Right lobe of liver (tissue), 4 donors: ENCODE measurements around the gene BPGM.

ENCODE experiments used
- CTCF ChIP-seq, 4 donors: fragments of 200-600 bp in 3 of 4; fragments of 450-650 bp in 1 of 4; IDR thresholded peaks; one replicate each; pipeline versions ENCODE4 v1.5.1 to v1.8.0; 2016 to 2022; ENCODE audit warnings: antibody characterized with exemption in 4 of 4, mild to moderate bottlenecking in 2 of 4
- POLR2A ChIP-seq: fragments of 450-650 bp; IDR thresholded peaks from one replicate; pipeline ENCODE4 v1.6.1; 2017; ENCODE audit warnings: antibody characterized with exemption, mild to moderate bottlenecking
- donor health status: DM: no; HTN: no; CAD: no.
- donor health status: DM: no; HTN: no; CAD: no.
- donor health status: DM: no; HTN: yes; CAD: no.

GRCh38 chr7:134639683-134640279, 6.9 kb upstream of the BPGM start:
- TF ChIP-seq POLR2A, result no peak
- TF ChIP-seq CTCF (IDR thresholded peaks at IDR 0.05), result no peak
